HAP-1 (cell line): ENCODE measurements around the gene CTIF.

Source experiments
- DNase-seq, 2 experiments: peaks; one replicate each; pipeline ENCODE4 v3.0.0-alpha.2; 2016 to 2020; ENCODE audit warnings: low spot score in 2 of 2
- H3K27me3 ChIP-seq: fragments of 250-450 bp; sonication (Bioruptor Pico); 2 replicates; pipeline ENCODE4 v1.5.1; 2020; ENCODE audit warnings: low read depth, mild to moderate bottlenecking, moderate library complexity
- H3K36me3 ChIP-seq: fragments of 250-450 bp; sonication (Bioruptor Pico); replicated peaks from 2 replicates; pipeline ENCODE4 v1.5.1; 2020; ENCODE audit warnings: mild to moderate bottlenecking
- H3K4me1 ChIP-seq: fragments of 250-450 bp; sonication (Bioruptor Pico); 2 replicates; pipeline ENCODE4 v1.5.1; 2020; ENCODE audit warnings: mild to moderate bottlenecking
- H3K4me3 ChIP-seq: fragments of 250-450 bp; sonication (Bioruptor Pico); 2 replicates; pipeline ENCODE4 v1.5.1; 2020; ENCODE audit warnings: mild to moderate bottlenecking, moderate library complexity
- H3K9me3 ChIP-seq: fragments of 250-450 bp; sonication (Bioruptor Pico); 2 replicates; pipeline ENCODE4 v1.5.1; 2020; ENCODE audit warnings: mild to moderate bottlenecking, moderate library complexity
- in situ Hi-C: fragments of 300-500 bp; cut with MboI; formaldehyde crosslinking; loops from 3 replicates; pipeline ENCODE4 v1.14.3; 2020; ENCODE audit warnings: low sequenced_read_pairs, inconsistent platforms, mixed read lengths

Gene CTIF

DNA sequence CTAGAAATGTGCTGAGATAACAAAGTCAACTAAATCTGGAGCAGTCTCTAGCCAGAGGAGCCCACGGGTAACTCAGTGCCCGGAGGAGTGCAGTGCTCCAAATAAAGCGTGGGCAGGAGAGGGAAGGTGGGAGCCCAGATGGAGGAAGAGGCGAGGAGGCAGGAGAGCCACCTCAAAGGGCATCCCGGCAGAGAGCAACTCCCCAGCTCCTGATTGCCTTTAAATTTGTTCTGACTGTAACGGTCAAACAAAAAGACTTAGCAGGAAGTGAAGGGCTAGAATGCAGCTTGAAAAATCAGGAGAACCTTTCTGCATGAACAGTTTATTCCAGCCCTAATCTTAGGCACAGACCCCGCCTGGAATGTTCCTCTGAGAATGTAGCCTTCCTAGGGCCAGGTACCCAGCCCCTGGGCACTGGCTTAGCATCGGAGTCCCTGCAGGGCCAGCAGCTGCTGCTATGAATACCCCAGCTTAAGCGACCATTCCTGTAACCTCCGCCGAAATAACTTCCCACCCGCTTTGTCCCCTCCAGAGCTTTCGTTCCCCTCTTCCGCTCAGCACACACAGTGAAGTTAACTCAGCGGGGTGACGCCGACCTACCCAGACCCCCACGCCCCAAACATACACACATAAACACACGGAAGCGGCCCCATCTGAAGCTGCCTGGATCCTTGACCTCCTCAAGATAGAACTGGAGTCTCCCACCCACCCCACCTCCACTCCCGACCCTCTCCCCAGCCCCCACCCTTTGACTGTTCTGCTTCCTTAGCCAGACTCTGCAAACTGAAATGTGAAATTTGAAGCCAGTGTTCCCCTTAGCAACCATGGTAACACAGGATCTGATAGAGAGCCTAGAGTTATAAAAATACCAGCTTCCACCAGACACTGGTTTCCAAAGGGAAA lies 288.7 kb downstream of the CTIF start:
- Histone ChIP-seq H3K27me3 (no peaks in the 10 kb centered on the region), H3K4me3 (no peak overlapping the region), H3K9me3 (no peaks in the 10 kb centered on the region), H3K36me3 (no peaks in the 10 kb centered on the region; the same call in 1 of the 2 replicates), H3K4me1 (no peaks in the 10 kb centered on the region; the same call in 1 of the 2 replicates)
- in situ Hi-C loops = no loop called here
- DNase-seq = peak in 1 of 2 experiments; percentile 5

GRCh38 chr18:48828194-48828545 lies 289.3 kb downstream of the CTIF start:
- in situ Hi-C loops = no loop called here
- no peaks in the 10 kb centered on the region for H3K27me3 ChIP-seq
- no peak overlapping the region for H3K4me3 ChIP-seq
- no peaks in the 10 kb centered on the region for H3K9me3 ChIP-seq
- no peak for DNase-seq
- H3K36me3 ChIP-seq = no peaks in the 10 kb centered on the region; the same call in 1 of the 2 replicates
- H3K4me1 ChIP-seq = no peaks in the 10 kb centered on the region; the same call in 1 of the 2 replicates

- in situ Hi-C loops = no loop called here
- DNase-seq = peak in 1 of 2 experiments; percentile 7
- Histone ChIP-seq H3K4me3 (no peak overlapping the region), H3K4me1 (no peaks in the 10 kb centered on the region; the same call in 1 of the 2 replicates), H3K36me3 (no peaks in the 10 kb centered on the region), H3K9me3 (no peaks in the 10 kb centered on the region), H3K27me3 (no peaks in the 10 kb centered on the region)
These were observed 290.0 kb downstream of the CTIF start for GRCh38 chr18:48828691-48829442.

- Histone ChIP-seq H3K36me3 (no peaks in the 10 kb centered on the region), H3K4me3 (no peak overlapping the region), H3K9me3 (no peaks in the 10 kb centered on the region), H3K27me3 (no peaks in the 10 kb centered on the region), H3K4me1 (no peaks in the 10 kb centered on the region; the same call in 1 of the 2 replicates)
- DNase-seq = peak in 1 of 2 experiments; percentile 22
- in situ Hi-C loops = no loop called here
These were observed 290.8 kb downstream of the CTIF start for GRCh38 chr18:48829443-48830149.

DNA sequence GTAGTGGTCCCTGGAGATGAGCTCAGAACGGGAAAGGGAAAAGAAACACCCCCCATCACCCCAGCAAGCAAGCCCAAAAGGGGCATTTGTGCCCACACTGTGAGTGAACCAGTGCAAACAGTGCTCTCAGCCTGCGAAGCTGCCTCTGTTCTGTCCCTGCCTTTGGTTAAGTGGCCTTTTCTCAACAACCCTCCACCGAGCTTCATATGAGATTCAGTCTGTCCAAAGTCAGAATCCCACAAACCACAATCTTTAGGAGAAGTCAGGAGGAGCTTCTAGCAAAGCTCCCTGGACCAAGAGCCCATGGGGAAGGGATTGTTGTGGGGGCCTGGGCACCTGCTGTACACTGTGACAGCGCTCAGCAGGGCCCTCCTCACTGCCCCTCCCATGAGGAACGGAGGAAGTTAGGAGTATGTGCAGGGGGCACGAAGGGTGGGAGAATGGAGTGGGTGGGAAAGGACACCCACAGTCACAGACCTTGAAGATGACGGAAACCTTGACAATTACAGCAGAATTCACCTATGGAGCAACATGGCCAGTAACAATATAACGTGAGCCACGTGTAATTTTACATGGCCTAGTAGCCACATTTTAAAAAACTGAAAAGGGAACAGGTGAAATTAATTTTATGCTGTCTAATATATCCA lies 292.4 kb downstream of the CTIF start:
- no peaks in the 10 kb centered on the region for H3K36me3 ChIP-seq
- no peaks in the 10 kb centered on the region for H3K27me3 ChIP-seq
- in situ Hi-C loops = no loop called here
- no peak overlapping the region for H3K4me3 ChIP-seq
- H3K4me1 ChIP-seq = no peaks in the 10 kb centered on the region; the same call in 1 of the 2 replicates
- no peaks in the 10 kb centered on the region for H3K9me3 ChIP-seq
- DNase-seq = peak in 1 of 2 experiments; percentile 1

DNA sequence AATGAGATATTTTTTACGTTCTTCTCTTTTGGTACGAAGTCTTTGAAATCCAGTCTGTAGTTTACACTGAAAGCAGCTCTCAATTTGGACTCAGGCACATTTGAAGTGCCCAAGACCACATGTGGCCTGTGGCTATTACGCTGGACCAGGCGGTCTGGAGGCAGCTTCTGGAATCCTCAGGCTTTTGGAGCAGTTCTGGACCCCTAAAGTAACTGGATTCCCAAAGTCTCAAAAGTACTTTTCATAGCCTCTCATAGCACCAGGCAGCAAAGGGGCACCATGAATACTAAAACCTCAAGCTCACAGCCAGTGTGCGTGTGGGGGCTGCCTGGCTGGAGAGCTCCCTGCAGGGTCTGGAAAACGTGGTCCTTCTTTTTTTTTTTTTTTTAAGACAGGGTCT lies 293.0 kb downstream of the CTIF start:
- no peaks in the 10 kb centered on the region; the same call in 1 of the 2 replicates for H3K4me1 ChIP-seq
- H3K4me3 ChIP-seq = no peak overlapping the region
- no peaks in the 10 kb centered on the region for H3K27me3 ChIP-seq
- in situ Hi-C loops = no loop called here
- H3K9me3 ChIP-seq = no peaks in the 10 kb centered on the region
- H3K36me3 ChIP-seq = no peaks in the 10 kb centered on the region
- peak in 1 of 2 experiments; percentile 1 for DNase-seq

DNA sequence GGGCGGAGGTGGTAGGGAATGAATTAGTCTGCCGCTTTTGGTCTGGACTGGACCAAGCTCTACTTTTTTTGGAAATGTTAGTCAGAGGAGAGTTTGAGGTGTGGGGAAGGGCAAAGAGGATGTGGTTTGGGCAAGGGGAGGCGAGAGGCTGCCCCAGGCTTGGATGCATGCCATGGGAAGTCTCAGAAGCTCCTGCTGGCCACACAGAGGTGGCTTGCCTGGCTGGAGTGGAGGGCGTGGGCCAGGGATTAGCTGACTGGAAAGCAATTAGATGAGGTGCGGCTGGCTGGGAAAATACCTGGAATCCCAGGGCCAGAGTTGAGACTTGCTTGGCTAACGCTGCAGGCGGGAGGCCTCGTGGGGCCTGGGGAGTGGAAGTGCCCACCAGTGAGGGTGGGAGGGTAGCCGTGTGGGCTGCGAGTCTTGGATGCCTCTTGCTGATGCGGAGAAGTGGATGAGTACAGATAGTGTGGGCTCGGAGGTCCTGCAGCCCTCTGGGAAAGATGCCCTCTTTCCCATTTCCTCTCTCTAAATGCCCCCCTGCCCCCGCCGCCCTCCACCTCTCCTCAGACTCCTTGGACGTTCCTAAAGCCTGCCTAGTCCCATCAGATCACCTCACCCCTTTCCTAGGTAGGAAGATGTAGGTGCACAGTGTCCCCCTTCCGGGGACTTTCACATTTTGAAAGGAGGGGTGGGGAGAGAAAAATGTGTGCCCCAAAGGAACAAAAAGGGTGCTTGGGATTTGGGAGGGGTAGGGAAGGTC lies 294.3 kb downstream of the CTIF start:
- Histone ChIP-seq H3K36me3 (no peaks in the 10 kb centered on the region), H3K4me1 (no peaks in the 10 kb centered on the region; the same call in 1 of the 2 replicates), H3K4me3 (no peak overlapping the region), H3K9me3 (no peaks in the 10 kb centered on the region), H3K27me3 (no peaks in the 10 kb centered on the region)
- peak in 1 of 2 experiments; percentile 34 for DNase-seq
- in situ Hi-C loops = no loop called here

DNA sequence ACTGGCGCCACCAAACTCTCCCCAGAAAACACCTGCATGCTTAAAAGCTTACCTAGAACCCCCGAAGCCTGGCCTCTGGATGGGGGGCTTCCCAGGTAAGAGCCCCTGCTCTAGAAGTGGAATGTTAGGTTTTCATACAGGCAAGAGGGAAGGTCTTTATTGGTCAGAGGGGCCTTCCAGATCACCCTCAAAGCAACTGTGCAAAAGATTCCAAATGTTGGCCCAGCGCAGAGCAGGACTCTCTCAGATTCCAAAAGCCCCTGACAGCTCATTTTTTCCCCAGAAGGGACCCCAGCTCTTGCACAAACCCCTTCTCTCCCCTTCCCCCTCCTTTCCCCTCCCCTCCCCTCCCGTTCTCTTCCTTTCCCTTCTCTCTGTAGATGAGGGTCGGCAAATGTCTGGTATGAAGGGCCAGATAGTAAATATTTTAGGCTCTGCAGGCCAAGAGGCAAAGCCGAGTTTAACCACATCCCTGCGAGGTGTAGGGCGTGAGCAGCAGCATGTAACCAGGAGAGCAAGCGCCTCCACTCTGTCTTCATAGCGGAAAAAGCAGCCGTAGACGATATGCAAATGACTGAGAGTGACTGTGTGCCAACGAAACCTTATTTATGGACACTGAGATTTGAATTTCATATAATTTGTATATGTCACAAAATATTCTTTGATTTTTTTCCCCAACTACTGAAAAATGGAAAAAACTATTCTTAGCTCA lies 295.0 kb downstream of the CTIF start:
- H3K27me3 ChIP-seq = no peaks in the 10 kb centered on the region
- no peak overlapping the region for H3K4me3 ChIP-seq
- in situ Hi-C loops = no loop called here
- DNase-seq = no peak
- no peaks in the 10 kb centered on the region for H3K9me3 ChIP-seq
- no peaks in the 10 kb centered on the region for H3K36me3 ChIP-seq
- no peaks in the 10 kb centered on the region for H3K4me1 ChIP-seq

- DNase-seq = no peak
- Histone ChIP-seq H3K4me3 (no peak overlapping the region), H3K36me3 (no peaks in the 10 kb centered on the region), H3K4me1 (no peaks in the 10 kb centered on the region), H3K9me3 (no peaks in the 10 kb centered on the region), H3K27me3 (no peaks in the 10 kb centered on the region)
- in situ Hi-C loops = no loop called here
These were observed 295.7 kb downstream of the CTIF start for GRCh38 chr18:48834413-48835031.

GRCh38 chr18:48835119-48835518 lies 296.3 kb downstream of the CTIF start:
- Histone ChIP-seq H3K4me3 (no peak overlapping the region), H3K36me3 (no peaks in the 10 kb centered on the region), H3K4me1 (no peaks in the 10 kb centered on the region), H3K27me3 (no peaks in the 10 kb centered on the region), H3K9me3 (no peaks in the 10 kb centered on the region)
- in situ Hi-C loops = no loop called here
- no peak for DNase-seq

DNA sequence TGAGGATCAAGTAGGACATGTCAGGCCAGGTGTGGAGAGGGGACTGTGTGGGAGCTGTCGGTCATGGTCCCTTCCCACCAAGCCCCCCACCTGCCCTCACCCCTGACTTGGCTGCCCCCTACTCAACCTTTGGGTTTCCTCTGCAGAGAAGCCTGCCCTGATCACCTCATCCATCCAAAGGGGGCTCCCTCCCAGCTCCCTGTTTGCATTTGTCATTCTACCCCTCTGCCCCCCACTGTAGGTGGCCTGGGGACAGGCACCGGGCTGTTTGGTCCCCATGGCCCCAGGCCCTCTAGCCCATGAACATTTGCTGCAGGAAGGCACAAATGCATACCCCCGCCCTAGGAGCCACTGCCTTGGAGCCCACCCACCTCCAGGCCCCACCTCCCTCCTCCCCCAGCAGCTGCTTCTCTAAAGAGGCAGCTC lies 296.9 kb downstream of the CTIF start:
- no peak overlapping the region for H3K4me3 ChIP-seq
- no peaks in the 10 kb centered on the region for H3K36me3 ChIP-seq
- no peaks in the 10 kb centered on the region for H3K27me3 ChIP-seq
- no peak for DNase-seq
- in situ Hi-C loops = no loop called here
- no peaks in the 10 kb centered on the region for H3K9me3 ChIP-seq
- H3K4me1 ChIP-seq = no peaks in the 10 kb centered on the region

GRCh38 chr18:48836231-48836805 lies 297.5 kb downstream of the CTIF start:
- no peaks in the 10 kb centered on the region for H3K27me3 ChIP-seq
- in situ Hi-C loops = no loop called here
- H3K4me3 ChIP-seq = no peak overlapping the region
- H3K4me1 ChIP-seq = no peaks in the 10 kb centered on the region
- no peak for DNase-seq
- no peaks in the 10 kb centered on the region for H3K9me3 ChIP-seq
- H3K36me3 ChIP-seq = no peaks in the 10 kb centered on the region
